GM19397 (cell line): ENCODE measurements around the gene MYO6.

Source experiments
- ATAC-seq: cut with Tn5 transposase; IDR thresholded peaks from one replicate; pipeline ENCODE4 v1.9.1; 2021; ENCODE audit warnings: mild to moderate bottlenecking, moderate library complexity; ENCODE audit not compliant: unreplicated experiment

The MYO6 gene

DNA sequence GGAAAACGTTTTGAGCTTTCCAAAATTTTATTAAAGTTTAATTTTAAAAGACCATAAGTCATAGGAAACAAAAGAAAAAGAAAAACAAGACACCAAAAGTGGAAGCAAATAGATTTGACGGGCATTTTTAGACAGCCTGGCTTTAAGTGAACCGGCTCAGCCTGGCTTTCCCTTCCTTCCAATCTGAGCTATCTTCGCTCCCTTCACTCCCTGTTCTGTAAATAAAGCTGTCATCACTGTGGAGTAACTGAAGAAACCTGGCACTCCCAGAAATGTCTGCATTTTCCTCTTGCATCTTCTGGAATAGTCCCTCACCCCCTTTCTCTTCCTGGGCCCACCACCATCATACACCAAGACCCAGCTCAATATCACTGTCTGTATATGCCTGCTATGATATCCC is 191.5 kb downstream of the MYO6 start:
- no peak for ATAC-seq

DNA sequence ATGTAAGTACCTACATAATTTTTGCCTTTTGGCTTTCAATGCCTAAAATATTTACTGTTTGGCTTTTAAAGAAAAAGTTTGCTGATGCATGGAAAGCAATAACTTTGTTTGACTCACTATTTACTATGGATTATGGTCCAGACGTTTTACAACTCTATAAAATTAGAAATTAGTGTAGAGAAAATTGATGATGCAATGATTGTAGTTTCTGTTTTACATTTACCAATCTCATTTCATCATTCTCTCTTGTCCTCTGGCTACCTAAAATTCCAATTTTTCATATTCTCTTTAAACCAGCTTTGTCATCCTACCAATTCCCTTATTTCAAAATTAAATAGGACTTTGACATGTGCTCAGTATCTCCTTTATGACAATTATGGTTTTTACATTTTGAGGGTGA is 192.5 kb downstream of the MYO6 start:
- ATAC-seq, result no peak

- ATAC-seq, result no peak
Observed at GRCh38 chr6:75943381-75943780, 194.3 kb downstream of the MYO6 start.

DNA sequence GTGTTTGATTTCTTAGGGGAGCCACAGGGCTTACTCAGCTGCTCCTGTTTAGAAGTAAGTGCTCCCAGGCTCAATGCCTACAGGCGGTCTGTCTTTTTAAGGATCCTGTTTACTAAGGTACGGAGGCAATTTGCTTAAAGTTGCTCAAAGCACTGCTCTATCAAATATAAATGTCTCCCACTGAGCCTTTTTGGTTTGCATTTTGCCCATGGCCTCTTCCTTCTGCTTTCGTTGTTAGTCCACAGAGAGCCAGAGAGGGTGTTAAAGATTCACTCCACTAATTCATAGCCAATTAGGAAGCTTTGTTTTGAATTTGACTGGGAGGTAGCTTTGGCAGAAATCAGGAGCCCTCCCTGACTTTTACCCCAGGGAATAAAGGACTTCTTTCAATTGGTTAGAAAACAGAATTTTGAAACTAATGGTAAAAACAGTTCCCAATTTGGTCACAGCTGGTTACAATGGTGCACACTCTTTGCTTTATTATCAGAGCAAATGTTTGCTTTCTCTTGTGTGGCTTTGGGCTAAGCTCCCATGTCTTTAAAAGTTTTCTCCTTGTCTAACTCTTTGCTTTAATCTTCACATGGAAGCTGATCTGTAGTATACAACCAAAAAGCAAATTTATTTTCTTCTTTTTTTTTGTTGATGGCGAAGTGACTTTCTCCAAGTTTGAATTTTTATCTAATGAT is 197.2 kb downstream of the MYO6 start:
- no peak for ATAC-seq

DNA sequence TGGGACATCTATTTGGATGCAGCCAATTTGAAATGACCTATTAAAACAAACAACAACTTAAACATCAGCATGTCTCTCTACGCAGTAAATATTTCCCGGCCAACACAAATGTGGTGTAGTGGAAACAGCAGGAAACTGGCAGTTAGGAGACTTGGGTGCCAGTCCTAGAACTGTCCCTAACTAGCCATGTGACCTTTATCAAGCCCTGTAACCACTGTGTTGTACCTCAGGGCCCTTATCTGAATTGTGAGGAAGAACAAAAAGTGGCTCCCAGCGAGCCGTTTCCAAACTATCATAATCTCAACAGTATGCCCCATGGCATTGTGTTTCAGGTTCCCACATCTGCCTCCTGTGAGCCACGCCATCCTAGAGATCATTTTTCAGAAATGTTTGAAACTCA is 198.9 kb downstream of the MYO6 start:
- ATAC-seq, result no peak

GRCh38 chr6:75952128-75952527 is 203.1 kb downstream of the MYO6 start:
- no peak for ATAC-seq

DNA sequence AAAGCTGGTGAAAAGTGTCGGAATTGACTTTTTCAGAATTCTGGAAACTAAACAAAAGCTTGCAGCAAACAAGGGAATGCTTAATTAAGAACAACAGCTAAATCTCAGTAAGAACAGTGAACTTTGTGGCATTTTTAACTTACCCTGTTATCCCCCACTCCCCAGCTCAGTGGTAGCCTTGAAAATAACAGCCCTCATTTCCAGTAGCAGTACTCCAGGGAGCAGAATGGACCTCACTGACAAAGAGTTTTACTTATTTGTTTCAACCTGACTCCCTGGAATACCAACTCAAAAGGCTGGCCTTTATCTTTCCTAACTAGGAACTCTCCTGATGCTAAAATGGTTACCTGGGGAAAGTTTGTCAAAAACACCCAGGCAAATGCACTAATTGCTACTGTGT is 214.5 kb downstream of the MYO6 start:
- ATAC-seq, result no peak

- ATAC-seq, result no peak
Observed at GRCh38 chr6:75968143-75968542, 219.1 kb downstream of the MYO6 start.
